ENCODE data around the gene CEP57L1.
A peak's percentile ranks its signal among the peaks of the same experiment; 100 is the strongest.

CEP57L1 gene

DNA sequence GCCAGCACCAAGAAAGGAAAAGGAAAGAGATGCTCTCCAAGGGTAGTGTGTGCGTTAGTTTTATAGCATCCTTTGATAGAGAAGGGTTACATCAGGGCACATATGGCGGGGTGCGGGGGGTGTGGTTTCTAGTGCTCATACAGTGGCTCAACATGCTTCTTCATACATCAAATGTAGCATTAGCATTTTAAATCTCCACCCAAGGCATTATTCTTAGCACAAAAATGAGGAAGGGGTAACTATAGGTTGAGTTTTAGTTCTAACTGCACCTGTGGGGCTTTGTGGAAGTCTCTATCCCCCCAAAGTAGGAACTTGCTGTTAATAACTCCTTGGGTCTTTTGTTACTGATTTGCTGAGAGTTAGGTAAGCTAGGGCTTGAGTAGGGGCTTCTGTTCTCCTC, 89.3 kb downstream of the CEP57L1 start:
- Histone ChIP-seq H2AFZ (ENCODE audit: low read length) (no peak overlapping the region), H3K4me2 (ENCODE audit: low read depth, low read length) (no peak overlapping the region), H3K36me3 (replicated peaks; ENCODE audit: insufficient read depth, low read length) (no peaks in the 10 kb centered on the region), H3K9me2 (replicated peaks; ENCODE audit: insufficient read depth, low read length) (no peaks in the 10 kb centered on the region), H3K27me3 (replicated peaks; ENCODE audit: insufficient read depth, low read length) (no peaks in the 10 kb centered on the region), H3K4me3 (ENCODE audit: low read length) (no peak overlapping the region), H4K20me1 (ENCODE audit: insufficient read depth, low read length) (no peaks in the 10 kb centered on the region), H3K9me3 (replicated peaks; ENCODE audit: insufficient read depth, low read length) (no peaks in the 10 kb centered on the region), H3K9ac (ENCODE audit: low read length) (no peak overlapping the region), H3F3A (ENCODE audit: insufficient read depth, low read length) (no peaks in the 10 kb centered on the region), H3K4me1 (ENCODE audit: low read length) (peaks cover 3% of the 10 kb centered on the region; the same call in 1 of the 2 replicates), H3K79me2 (ENCODE audit: low read length) (no peaks in the 10 kb centered on the region), H3K27ac (ENCODE audit: low read length) (no peak overlapping the region)
- DNase-seq = no peak
- TF ChIP-seq, protein P1, sequence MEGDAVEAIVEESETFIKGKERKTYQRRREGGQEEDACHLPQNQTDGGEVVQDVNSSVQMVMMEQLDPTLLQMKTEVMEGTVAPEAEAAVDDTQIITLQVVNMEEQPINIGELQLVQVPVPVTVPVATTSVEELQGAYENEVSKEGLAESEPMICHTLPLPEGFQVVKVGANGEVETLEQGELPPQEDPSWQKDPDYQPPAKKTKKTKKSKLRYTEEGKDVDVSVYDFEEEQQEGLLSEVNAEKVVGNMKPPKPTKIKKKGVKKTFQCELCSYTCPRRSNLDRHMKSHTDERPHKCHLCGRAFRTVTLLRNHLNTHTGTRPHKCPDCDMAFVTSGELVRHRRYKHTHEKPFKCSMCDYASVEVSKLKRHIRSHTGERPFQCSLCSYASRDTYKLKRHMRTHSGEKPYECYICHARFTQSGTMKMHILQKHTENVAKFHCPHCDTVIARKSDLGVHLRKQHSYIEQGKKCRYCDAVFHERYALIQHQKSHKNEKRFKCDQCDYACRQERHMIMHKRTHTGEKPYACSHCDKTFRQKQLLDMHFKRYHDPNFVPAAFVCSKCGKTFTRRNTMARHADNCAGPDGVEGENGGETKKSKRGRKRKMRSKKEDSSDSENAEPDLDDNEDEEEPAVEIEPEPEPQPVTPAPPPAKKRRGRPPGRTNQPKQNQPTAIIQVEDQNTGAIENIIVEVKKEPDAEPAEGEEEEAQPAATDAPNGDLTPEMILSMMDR (IDR thresholded peaks at IDR 0.05; ENCODE audit: low read length) = no peak
- TF ChIP-seq EZH2phosphoT487 (IDR thresholded peaks at IDR 0.05; ENCODE audit: low read length) = no peak
- TF ChIP-seq EZH2 (optimal IDR thresholded peaks at IDR 0.05; ENCODE audit: low read depth, low read length) = no peak

- H3F3A ChIP-seq (ENCODE audit: insufficient read depth, low read length) = no peaks in the 10 kb centered on the region
- no peak for DNase-seq
- no peak overlapping the region for H2AFZ ChIP-seq (ENCODE audit: low read length)
- TF ChIP-seq EZH2phosphoT487 (IDR thresholded peaks at IDR 0.05; ENCODE audit: low read length) (no peak), EZH2 (optimal IDR thresholded peaks at IDR 0.05; ENCODE audit: low read depth, low read length) (no peak)
- TF ChIP-seq, protein P1 (IDR thresholded peaks at IDR 0.05; ENCODE audit: low read length) = no peak
- no peak overlapping the region for H3K4me2 ChIP-seq (ENCODE audit: low read depth, low read length)
- H3K79me2 ChIP-seq (ENCODE audit: low read length) = no peaks in the 10 kb centered on the region
- H4K20me1 ChIP-seq (ENCODE audit: insufficient read depth, low read length) = no peaks in the 10 kb centered on the region
- peaks cover 3% of the 10 kb centered on the region; the same call in 1 of the 2 replicates for H3K4me1 ChIP-seq (ENCODE audit: low read length)
- no peaks in the 10 kb centered on the region for H3K36me3 ChIP-seq (replicated peaks; ENCODE audit: insufficient read depth, low read length)
- no peak overlapping the region for H3K9ac ChIP-seq (ENCODE audit: low read length)
- H3K4me3 ChIP-seq (ENCODE audit: low read length) = no peak overlapping the region
- H3K9me2 ChIP-seq (replicated peaks; ENCODE audit: insufficient read depth, low read length) = no peaks in the 10 kb centered on the region
- no peaks in the 10 kb centered on the region for H3K9me3 ChIP-seq (replicated peaks; ENCODE audit: insufficient read depth, low read length)
- no peaks in the 10 kb centered on the region for H3K27me3 ChIP-seq (replicated peaks; ENCODE audit: insufficient read depth, low read length)
- H3K27ac ChIP-seq (ENCODE audit: low read length) = no peak overlapping the region
Measured at GRCh38 chr6:109186012-109186411, 90.7 kb downstream of the CEP57L1 start.

- peaks cover 3% of the 10 kb centered on the region; the same call in 1 of the 2 replicates for H3K4me1 ChIP-seq (ENCODE audit: low read length)
- no peak overlapping the region for H3K9ac ChIP-seq (ENCODE audit: low read length)
- H3K36me3 ChIP-seq (replicated peaks; ENCODE audit: insufficient read depth, low read length) = no peaks in the 10 kb centered on the region
- 0 out of 2 replicates have a peak overlapping the region, but pooled peaks have one; percentile 8 for H2AFZ ChIP-seq (ENCODE audit: low read length)
- no peak overlapping the region for H3K27ac ChIP-seq (ENCODE audit: low read length)
- H4K20me1 ChIP-seq (ENCODE audit: insufficient read depth, low read length) = no peaks in the 10 kb centered on the region
- no peaks in the 10 kb centered on the region for H3K79me2 ChIP-seq (ENCODE audit: low read length)
- H3F3A ChIP-seq (ENCODE audit: insufficient read depth, low read length) = no peaks in the 10 kb centered on the region
- DNase-seq = peak; percentile 58
- TF ChIP-seq EZH2 (optimal IDR thresholded peaks at IDR 0.05; ENCODE audit: low read depth, low read length) (no peak), EZH2phosphoT487 (IDR thresholded peaks at IDR 0.05; ENCODE audit: low read length) (no peak)
- TF ChIP-seq, protein P1 (IDR thresholded peaks at IDR 0.05; ENCODE audit: low read length) = peak; percentile 94
- no peaks in the 10 kb centered on the region for H3K27me3 ChIP-seq (replicated peaks; ENCODE audit: insufficient read depth, low read length)
- H3K4me3 ChIP-seq (ENCODE audit: low read length) = no peak overlapping the region
- H3K4me2 ChIP-seq (ENCODE audit: low read depth, low read length) = no peak overlapping the region
- no peaks in the 10 kb centered on the region for H3K9me2 ChIP-seq (replicated peaks; ENCODE audit: insufficient read depth, low read length)
- no peaks in the 10 kb centered on the region for H3K9me3 ChIP-seq (replicated peaks; ENCODE audit: insufficient read depth, low read length)
Measured at GRCh38 chr6:109187399-109188114, 92.2 kb downstream of the CEP57L1 start.
